Tibial artery (tissue), 4 donors: ENCODE measurements around the gene MSGN1.

Source experiments
- DNase-seq, 2 donors: peaks; one replicate each; pipeline ENCODE4 v3.0.0-alpha.2; 2019
- H3K27ac ChIP-seq, 2 donors: fragments of 200-600 bp; sonication (generic) in 1 of 2; 1 replicate in 1 of 2; 2 replicates in 1 of 2; pipeline ENCODE4 v1.5.1; 2018 to 2019; ENCODE audit warnings: mild to moderate bottlenecking in 1 of 2
- H3K27me3 ChIP-seq, 2 donors: fragments of 200-600 bp; sonication (generic) in 1 of 2; one replicate each; pipeline versions ENCODE4 v1.5.1 to v1.6.0; 2016 to 2019
- H3K36me3 ChIP-seq, 3 donors: fragments of 200-600 bp; sonication (generic) in 2 of 3; one replicate each; pipeline ENCODE4 v1.5.1; 2016 to 2019; ENCODE audit warnings: mild to moderate bottlenecking in 2 of 3
- H3K4me1 ChIP-seq, 4 donors: fragments of 200-600 bp; sonication (generic) in 2 of 4; 1 replicate in 3 of 4; 2 replicates in 1 of 4; pipeline ENCODE4 v1.5.1; 2016 to 2019
- H3K4me3 ChIP-seq, 2 donors: fragments of 200-600 bp; sonication (generic) in 1 of 2; 1 replicate in 1 of 2; 2 replicates in 1 of 2; pipeline ENCODE4 v1.5.1; 2018 to 2019; ENCODE audit warnings: mild to moderate bottlenecking in 2 of 2
- H3K9me3 ChIP-seq, 3 donors: fragments of 200-600 bp; sonication (generic) in 1 of 3; one replicate each; pipeline ENCODE4 v1.5.1; 2016 to 2019
- intact Hi-C: fragments of 100-400 bp; cut with DNase I; formaldehyde crosslinking; loops from one replicate; pipeline ENCODE4 v1.15.0; 2023; ENCODE audit warnings: low total_unique reads
- TF ChIP-seq, protein P1 (sequence below), 2 experiments: fragments of 200-600 bp in 1 of 2; fragments of 450-650 bp in 1 of 2; IDR thresholded peaks; one replicate each; pipeline ENCODE4 v1.5.1; 2017 to 2019; ENCODE audit warnings: antibody characterized with exemption in 2 of 2, mild to moderate bottlenecking in 1 of 2, moderate library complexity in 1 of 2

MSGN1 gene

GRCh38 chr2:17843457-17843856 is 27.2 kb downstream of the MSGN1 start:
- Histone ChIP-seq H3K4me3 (no peak overlapping the region), H3K36me3 (no peaks in the 10 kb centered on the region), H3K27me3 (no peaks in the 10 kb centered on the region), H3K9me3 (no peaks in the 10 kb centered on the region), H3K4me1 (no peaks in the 10 kb centered on the region), H3K27ac (no peak overlapping the region)
- TF ChIP-seq, protein P1, sequence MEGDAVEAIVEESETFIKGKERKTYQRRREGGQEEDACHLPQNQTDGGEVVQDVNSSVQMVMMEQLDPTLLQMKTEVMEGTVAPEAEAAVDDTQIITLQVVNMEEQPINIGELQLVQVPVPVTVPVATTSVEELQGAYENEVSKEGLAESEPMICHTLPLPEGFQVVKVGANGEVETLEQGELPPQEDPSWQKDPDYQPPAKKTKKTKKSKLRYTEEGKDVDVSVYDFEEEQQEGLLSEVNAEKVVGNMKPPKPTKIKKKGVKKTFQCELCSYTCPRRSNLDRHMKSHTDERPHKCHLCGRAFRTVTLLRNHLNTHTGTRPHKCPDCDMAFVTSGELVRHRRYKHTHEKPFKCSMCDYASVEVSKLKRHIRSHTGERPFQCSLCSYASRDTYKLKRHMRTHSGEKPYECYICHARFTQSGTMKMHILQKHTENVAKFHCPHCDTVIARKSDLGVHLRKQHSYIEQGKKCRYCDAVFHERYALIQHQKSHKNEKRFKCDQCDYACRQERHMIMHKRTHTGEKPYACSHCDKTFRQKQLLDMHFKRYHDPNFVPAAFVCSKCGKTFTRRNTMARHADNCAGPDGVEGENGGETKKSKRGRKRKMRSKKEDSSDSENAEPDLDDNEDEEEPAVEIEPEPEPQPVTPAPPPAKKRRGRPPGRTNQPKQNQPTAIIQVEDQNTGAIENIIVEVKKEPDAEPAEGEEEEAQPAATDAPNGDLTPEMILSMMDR (IDR thresholded peaks at IDR 0.05), result no peak
- intact Hi-C loops, result no loop called here
- DNase-seq, result no peak

DNA sequence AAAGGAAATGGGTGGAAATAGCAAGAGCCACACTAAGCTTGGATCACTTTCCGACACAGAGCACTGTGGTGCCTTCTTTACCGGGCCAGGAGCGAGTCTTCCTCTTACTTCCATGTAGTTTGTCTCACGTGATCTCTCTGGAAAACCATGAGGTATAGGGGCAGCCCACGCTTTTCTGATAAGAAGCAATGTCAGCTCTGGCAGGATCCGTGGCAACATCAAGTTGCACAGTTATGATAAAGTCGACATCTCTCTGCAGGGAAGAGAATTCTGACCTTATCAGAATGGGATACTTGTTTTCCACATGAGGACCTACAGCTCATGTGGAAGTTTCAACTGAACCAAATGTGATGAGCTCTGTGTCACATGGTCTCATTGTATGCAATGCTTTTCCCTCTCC is 29.5 kb downstream of the MSGN1 start:
- H3K27ac ChIP-seq, result no peak overlapping the region
- no peaks in the 10 kb centered on the region for H3K9me3 ChIP-seq
- H3K4me1 ChIP-seq, result no peaks in the 10 kb centered on the region
- no peaks in the 10 kb centered on the region for H3K27me3 ChIP-seq
- H3K36me3 ChIP-seq, result no peaks in the 10 kb centered on the region
- intact Hi-C loops, result no loop called here
- H3K4me3 ChIP-seq, result no peak overlapping the region
- TF ChIP-seq, protein P1 (IDR thresholded peaks at IDR 0.05), result no peak
- no peak for DNase-seq

DNA sequence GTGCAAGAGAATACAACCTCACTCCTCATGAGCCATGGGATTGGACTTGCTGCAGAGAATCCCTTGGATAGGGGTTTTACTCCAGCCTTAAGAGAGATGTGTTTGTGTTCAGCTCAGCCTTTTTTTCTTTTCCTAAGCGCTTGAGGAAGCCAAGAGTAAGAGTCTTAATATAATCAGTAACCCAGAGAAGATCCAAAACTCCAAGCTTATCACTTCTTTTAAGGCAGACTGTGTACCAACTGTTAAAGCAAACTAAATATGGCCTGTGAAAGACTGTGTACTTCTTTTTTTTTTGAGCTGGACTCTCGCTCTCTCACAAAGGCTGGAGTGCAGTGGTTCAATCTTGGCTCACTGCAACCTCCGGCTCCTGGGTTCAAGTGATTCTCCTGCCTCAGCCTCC is 30.4 kb downstream of the MSGN1 start:
- intact Hi-C loops, result no loop called here
- Histone ChIP-seq H3K4me3 (no peak overlapping the region), H3K36me3 (no peaks in the 10 kb centered on the region), H3K27me3 (peaks cover 0 to 2% of the 10 kb centered on the region in 2 donors), H3K4me1 (no peaks in the 10 kb centered on the region), H3K9me3 (no peaks in the 10 kb centered on the region), H3K27ac (no peak overlapping the region)
- DNase-seq, result no peak
- TF ChIP-seq, protein P1 (IDR thresholded peaks at IDR 0.05), result no peak

- TF ChIP-seq, protein P1 (IDR thresholded peaks at IDR 0.05), result no peak
- Histone ChIP-seq H3K27ac (no peak overlapping the region), H3K36me3 (no peaks in the 10 kb centered on the region), H3K4me1 (no peaks in the 10 kb centered on the region), H3K27me3 (peaks cover 0 to 2% of the 10 kb centered on the region in 2 donors), H3K4me3 (no peak overlapping the region), H3K9me3 (no peaks in the 10 kb centered on the region)
- intact Hi-C loops, result no loop called here
- DNase-seq, result no peak
Observed at GRCh38 chr2:17847236-17847635, 31.0 kb downstream of the MSGN1 start.

DNA sequence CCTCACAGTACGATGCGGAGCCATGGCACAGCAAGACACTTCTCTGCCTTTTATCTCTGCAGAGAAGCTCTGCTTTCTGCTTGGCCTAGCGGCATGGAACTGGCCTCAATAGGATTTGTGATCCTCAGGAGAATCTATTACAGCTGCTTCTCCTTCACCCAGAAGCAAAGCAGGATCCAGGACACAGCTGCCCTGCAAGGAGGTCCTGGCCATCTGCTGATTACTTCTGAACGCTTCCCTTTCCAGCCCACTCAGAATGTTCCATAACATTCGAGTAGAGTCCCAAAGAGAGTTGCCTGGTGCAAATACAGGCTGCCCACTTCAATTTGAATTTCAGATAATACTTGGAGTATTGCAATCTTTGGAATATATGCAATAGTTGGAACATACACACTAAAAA is 33.0 kb downstream of the MSGN1 start:
- no peak for DNase-seq
- Histone ChIP-seq H3K27me3 (peaks cover 0 to 2% of the 10 kb centered on the region in 2 donors), H3K36me3 (no peaks in the 10 kb centered on the region), H3K9me3 (no peaks in the 10 kb centered on the region), H3K4me1 (no peaks in the 10 kb centered on the region), H3K4me3 (no peak overlapping the region), H3K27ac (no peak overlapping the region)
- TF ChIP-seq, protein P1 (IDR thresholded peaks at IDR 0.05), result no peak
- intact Hi-C loops, result loop anchor here (1.0 kb wide), 1 partner anchor 302 kb away; no protein-coding TSS in a partner anchor

DNA sequence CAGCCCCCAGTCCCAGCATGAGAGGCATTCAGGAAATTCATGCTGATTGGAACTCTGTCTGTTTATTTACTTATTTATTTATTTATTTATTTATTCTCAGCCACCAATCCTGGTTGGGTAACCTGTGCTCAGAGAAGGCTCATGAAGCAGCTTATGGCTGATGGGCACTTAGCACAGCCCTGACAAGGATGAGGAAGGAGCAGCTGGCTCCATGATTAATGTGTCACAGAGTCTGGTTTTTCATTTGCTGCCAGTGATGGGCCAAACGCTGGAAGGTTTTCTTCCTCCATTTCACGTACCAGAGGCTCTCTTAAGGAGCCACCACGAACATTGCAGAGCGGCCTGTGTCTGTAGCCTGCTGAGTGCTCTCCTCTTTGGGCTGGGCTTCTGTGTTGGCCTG is 33.9 kb downstream of the MSGN1 start:
- Histone ChIP-seq H3K36me3 (no peaks in the 10 kb centered on the region), H3K4me3 (no peak overlapping the region), H3K9me3 (no peaks in the 10 kb centered on the region), H3K27ac (no peak overlapping the region), H3K4me1 (no peaks in the 10 kb centered on the region), H3K27me3 (peaks cover 0 to 2% of the 10 kb centered on the region in 2 donors)
- DNase-seq, result no peak
- TF ChIP-seq, protein P1 (IDR thresholded peaks at IDR 0.05), result no peak
- intact Hi-C loops, result no loop called here
